Panc1 (cell line): ENCODE results near the gene ARL6IP4. TPM values are rescaled to one million over a fixed set of nuclear protein-coding genes. Genes with fewer than 3 reads are reported as not detected.

Experiments
- ATAC-seq: fragments of 200-7000 bp; cut with Tn5 transposase; 2 replicates; pipeline ENCODE4 v1.9.1; 2020; ENCODE audit warnings: mild to moderate bottlenecking, moderate library complexity
- BruUV-seq: library from RNA; stranded (reverse); fragments of 400-500 nt; replicated peaks from 2 replicates; lab custom pipeline; 2021; lab: Mats Ljungman, UMichigan
- CTCF ChIA-PET: fragments of 300-600 bp; sonication (Branson Sonifier 250); formaldehyde crosslinking; loops from one replicate; lab custom pipeline; 2022; ENCODE audit warnings: antibody characterized with exemption; lab: Charles Lee
- POLR2A ChIA-PET: fragments of 300-600 bp; sonication (Branson Sonifier 250); formaldehyde crosslinking; loops from one replicate; lab custom pipeline; 2022; ENCODE audit warnings: antibody characterized with exemption; lab: Charles Lee
- DNase-seq: peaks from one replicate; pipeline ENCODE4 v3.0.0-alpha.2; 2010; ENCODE audit warnings: low read depth, low spot score
- H3K27ac ChIP-seq: 2 replicates; pipeline ENCODE4 v1.5.1; 2011; ENCODE audit warnings: mild to moderate bottlenecking, low read length, inconsistent platforms
- H3K27me3 ChIP-seq: fragments of 200-500 bp; sonication (Bioruptor generic); 2 replicates; pipeline ENCODE4 v1.6.0; 2014; ENCODE audit warnings: low read length, inconsistent platforms; ENCODE audit not compliant: control insufficient read depth, insufficient read depth
- H3K36me3 ChIP-seq: fragments of 200-500 bp; sonication (Bioruptor generic); 2 replicates; pipeline ENCODE4 v1.5.1; 2014; ENCODE audit warnings: inconsistent platforms, mild to moderate bottlenecking, low read length, moderate library complexity; ENCODE audit not compliant: control insufficient read depth, insufficient read depth
- H3K4me1 ChIP-seq: 2 replicates; pipeline ENCODE4 v1.5.1; 2011; ENCODE audit warnings: inconsistent platforms, mild to moderate bottlenecking, low read length, moderate library complexity; ENCODE audit not compliant: control insufficient read depth, insufficient read depth
- H3K4me3 ChIP-seq, 2 experiments: 2 replicates each; pipeline ENCODE4 v1.5.1; 2011 to 2012; ENCODE audit warnings: low read depth in 2 of 2, low read length in 2 of 2, mild to moderate bottlenecking in 2 of 2, inconsistent platforms in 1 of 2, moderate library complexity in 1 of 2
- H3K9me3 ChIP-seq: fragments of 200-500 bp; sonication (Bioruptor generic); 2 replicates; pipeline ENCODE4 v1.5.1; 2014; ENCODE audit warnings: low read depth, mild to moderate bottlenecking, inconsistent platforms, low read length, moderate library complexity; ENCODE audit not compliant: control insufficient read depth, insufficient read depth
- POLR2AphosphoS5 ChIP-seq: IDR thresholded peaks from 2 replicates; pipeline ENCODE4 v1.6.1; 2012; ENCODE audit warnings: mild to moderate bottlenecking, low read depth, low read length, moderate library complexity
- REST ChIP-seq, 2 experiments: IDR thresholded peaks; 2 replicates each; pipeline ENCODE4 v1.6.1; 2011 to 2012; ENCODE audit warnings: low read depth in 2 of 2, control low read depth in 1 of 2, low read length in 1 of 2, mild to moderate bottlenecking in 1 of 2, moderate library complexity in 1 of 2; ENCODE audit not compliant: insufficient read depth in 1 of 2
- SIN3A ChIP-seq: IDR thresholded peaks from 2 replicates; pipeline ENCODE4 v1.6.1; 2012; ENCODE audit warnings: low read depth, mild to moderate bottlenecking, low read length, moderate library complexity, borderline replicate concordance; ENCODE audit not compliant: insufficient read depth
- TCF7L2 ChIP-seq: IDR thresholded peaks from 2 replicates; pipeline ENCODE4 v1.6.1; 2011; ENCODE audit warnings: mild to moderate bottlenecking, low read depth, low read length, inconsistent platforms
- in situ Hi-C: cut with HindIII; loops from 2 replicates; pipeline ENCODE4 v1.10.0; 2016; ENCODE audit warnings: low sequenced_read_pairs, low pct_unique_long_range_greater_than_20kb
- intact Hi-C: fragments of 100-400 bp; cut with micrococcal nuclease; formaldehyde crosslinking; loops from one replicate; pipeline ENCODE4 v1.10.0; 2022; ENCODE audit not compliant: unreplicated experiment
- total RNA-seq: library from RNA; stranded (reverse); gene quantifications from one replicate; pipeline ENCODE4 v1.2.1, GENCODE V29; 2021; ENCODE audit not compliant: unreplicated experiment
- TF ChIP-seq, protein P1 (sequence below): fragments of 450-650 bp; IDR thresholded peaks from 2 replicates; pipeline ENCODE4 v1.5.1; 2017; ENCODE audit warnings: mild to moderate bottlenecking

ARL6IP4 gene
- total RNA-seq, 1 experiment from 2014 or later: 184 TPM

- H3K27ac ChIP-seq: peak overlapping the region; percentile 73
- no peaks in the 10 kb centered on the region; the same call in 1 of the 2 replicates for H3K36me3 ChIP-seq
- BruUV-seq: no TSS peak
- DNase-seq (no peak), ATAC-seq (peak; percentile 26; the same call in 1 of the 2 replicates)
- H3K27me3 ChIP-seq: no peaks in the 10 kb centered on the region
- intact Hi-C loops: no loop called here
- H3K4me1 ChIP-seq: peaks cover 39% of the 10 kb centered on the region
- H3K9me3 ChIP-seq: no peaks in the 10 kb centered on the region
- TF ChIP-seq REST (IDR thresholded peaks at IDR 0.05; ENCODE audit: insufficient read depth in 1 of 2, low read depth in 2 of 2, low read length in 1 of 2) (no peak), TCF7L2 (no peak), POLR2AphosphoS5 (no peak)
- TF ChIP-seq, protein P1, sequence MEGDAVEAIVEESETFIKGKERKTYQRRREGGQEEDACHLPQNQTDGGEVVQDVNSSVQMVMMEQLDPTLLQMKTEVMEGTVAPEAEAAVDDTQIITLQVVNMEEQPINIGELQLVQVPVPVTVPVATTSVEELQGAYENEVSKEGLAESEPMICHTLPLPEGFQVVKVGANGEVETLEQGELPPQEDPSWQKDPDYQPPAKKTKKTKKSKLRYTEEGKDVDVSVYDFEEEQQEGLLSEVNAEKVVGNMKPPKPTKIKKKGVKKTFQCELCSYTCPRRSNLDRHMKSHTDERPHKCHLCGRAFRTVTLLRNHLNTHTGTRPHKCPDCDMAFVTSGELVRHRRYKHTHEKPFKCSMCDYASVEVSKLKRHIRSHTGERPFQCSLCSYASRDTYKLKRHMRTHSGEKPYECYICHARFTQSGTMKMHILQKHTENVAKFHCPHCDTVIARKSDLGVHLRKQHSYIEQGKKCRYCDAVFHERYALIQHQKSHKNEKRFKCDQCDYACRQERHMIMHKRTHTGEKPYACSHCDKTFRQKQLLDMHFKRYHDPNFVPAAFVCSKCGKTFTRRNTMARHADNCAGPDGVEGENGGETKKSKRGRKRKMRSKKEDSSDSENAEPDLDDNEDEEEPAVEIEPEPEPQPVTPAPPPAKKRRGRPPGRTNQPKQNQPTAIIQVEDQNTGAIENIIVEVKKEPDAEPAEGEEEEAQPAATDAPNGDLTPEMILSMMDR: no peak
- H3K4me3 ChIP-seq: peak overlapping the region; percentile 73 to 83; a peak in 3 of 4 replicates
- in situ Hi-C loops: no loop called here
- ChIA-PET POLR2A (interaction anchor here (0.6 to 0.7 kb wide), 2 partner anchors 131 to 159 kb away, joined by 4 to 5 read pairs; no protein-coding TSS in a partner anchor), CTCF (no interaction called here)
Observed at GRCh38 chr12:122964439-122965257, 15.8 kb upstream of the ARL6IP4 start.

DNA sequence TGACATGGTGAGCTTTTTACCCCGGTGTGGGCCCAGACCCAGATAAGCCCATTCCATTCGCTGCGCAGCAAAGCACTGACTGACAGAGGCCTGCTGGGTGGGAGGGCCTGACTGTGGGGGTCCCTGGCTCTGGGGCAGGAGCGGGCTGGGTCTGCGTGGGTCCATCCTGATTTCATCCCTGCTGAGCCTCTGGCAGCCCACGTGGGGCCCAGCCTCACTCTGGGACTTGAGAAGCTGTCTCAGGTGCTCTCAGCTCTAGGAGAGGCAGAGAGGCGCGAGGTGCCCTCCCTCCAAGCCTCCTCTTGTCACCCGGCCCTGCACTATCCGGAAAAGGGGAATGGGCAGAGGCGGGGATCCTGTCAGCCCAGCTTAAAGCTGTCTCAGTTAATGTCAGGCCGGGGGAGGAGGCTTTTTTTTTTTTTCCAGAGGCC is 15.1 kb upstream of the ARL6IP4 start:
- Histone ChIP-seq H3K9me3 (no peaks in the 10 kb centered on the region), H3K27me3 (no peaks in the 10 kb centered on the region), H3K4me3 (peak overlapping the region; percentile 73 to 83), H3K27ac (peak overlapping the region; percentile 73), H3K36me3 (no peaks in the 10 kb centered on the region; the same call in 1 of the 2 replicates), H3K4me1 (peaks cover 39% of the 10 kb centered on the region)
- intact Hi-C loops: no loop called here
- in situ Hi-C loops: no loop called here
- DNase-seq: no peak
- TF ChIP-seq SIN3A: no peak
- TF ChIP-seq, protein P1: no peak
- TF ChIP-seq REST (IDR thresholded peaks at IDR 0.05; ENCODE audit: insufficient read depth in 1 of 2, low read depth in 2 of 2, low read length in 1 of 2): no peak
- no peak for TF ChIP-seq TCF7L2
- TF ChIP-seq POLR2AphosphoS5: no peak
- BruUV-seq: no TSS peak
- ChIA-PET POLR2A (interaction anchor here (0.6 to 0.7 kb wide), 2 partner anchors 9 to 131 kb away, joined by 5 to 9 read pairs; no protein-coding TSS in a partner anchor), CTCF (no interaction called here)
- ATAC-seq: peak; percentile 50
